GM12892 (cell line): ENCODE measurements around the gene GNL2.
"Not testable (repeated sequence)": the region's sequence is repeated elsewhere in the genome, so short reads cannot be mapped to it uniquely, and the experiment has no call there.

Experiments used
- POLR2A ChIP-seq: IDR thresholded peaks from 2 replicates; pipeline ENCODE4 v1.6.1; 2011; ENCODE audit warnings: low read depth, low read length, control low read depth
- POLR2AphosphoS5 ChIP-seq: IDR thresholded peaks from 2 replicates; pipeline ENCODE4 v1.6.1; 2011; ENCODE audit warnings: low read depth, low read length, control low read depth
- TAF1 ChIP-seq: IDR thresholded peaks from 2 replicates; pipeline ENCODE4 v1.6.1; 2011; ENCODE audit warnings: low read depth, mild to moderate bottlenecking, control low read depth, low read length, borderline replicate concordance

GRCh38 chr1:37518929-37519328 is 76.8 kb downstream of the GNL2 start:
- TF ChIP-seq POLR2AphosphoS5, TAF1, POLR2A: not testable (repeated sequence)
